HepG2 (cell line): ENCODE results near the gene PBX4. TPM values are rescaled to one million over a fixed set of nuclear protein-coding genes. Genes with fewer than 3 reads are reported as not detected.

Source experiments
- AGO2 ChIP-seq: fragments of 200-400 bp; formaldehyde crosslinking; optimal IDR thresholded peaks from 2 replicates; pipeline ENCODE3; 2017; ENCODE audit warnings: mild to moderate bottlenecking, low read depth, low read length, moderate library complexity
- DMAP1 ChIP-seq: IDR thresholded peaks from 2 replicates; pipeline ENCODE4 v1.6.1; 2016
- ESRRA ChIP-seq: sonication (generic); formaldehyde crosslinking; IDR thresholded peaks from 2 replicates; pipeline ENCODE4 v1.5.1; 2020; ENCODE audit warnings: mild to moderate bottlenecking, low read depth, missing genetic modification reagents
- FOXK2 ChIP-seq: fragments of 450-650 bp; IDR thresholded peaks from 2 replicates; pipeline ENCODE4 v1.6.1; 2016
- HDAC2 ChIP-seq: sonication (generic); formaldehyde crosslinking; IDR thresholded peaks from 2 replicates; pipeline ENCODE4 v1.4.0; 2020; ENCODE audit warnings: missing genetic modification reagents
- KLF15 ChIP-seq: sonication (generic); formaldehyde crosslinking; IDR thresholded peaks from 2 replicates; pipeline ENCODE4 v1.8.1; 2023; ENCODE audit warnings: borderline replicate concordance, mild to moderate bottlenecking, inconsistent platforms, missing genetic modification reagents, mixed read lengths
- MAFK ChIP-seq, 2 experiments: IDR thresholded peaks in 1 of 2; conservative IDR thresholded peaks in 1 of 2; 2 replicates each; pipeline ENCODE4 v1.6.1; 2011; ENCODE audit warnings: improper control_type of control experiment in 2 of 2, low read length in 2 of 2
- PLRG1 ChIP-seq: fragments of 450-650 bp; conservative IDR thresholded peaks from 2 replicates; pipeline ENCODE4 v1.6.1; 2016
- PRPF4 ChIP-seq: fragments of 200-400 bp; formaldehyde crosslinking; IDR thresholded peaks from 2 replicates; pipeline ENCODE4 v1.6.1; 2016; ENCODE audit warnings: low read length, low read depth; ENCODE audit not compliant: poor library complexity, severe bottlenecking
- RBM22 ChIP-seq: fragments of 200-400 bp; formaldehyde crosslinking; optimal IDR thresholded peaks from 2 replicates; pipeline ENCODE3; 2017; ENCODE audit warnings: mild to moderate bottlenecking, low read length, moderate library complexity
- REPIN1 ChIP-seq: sonication (generic); formaldehyde crosslinking; IDR thresholded peaks from 2 replicates; pipeline ENCODE4 v1.8.0; 2022; ENCODE audit warnings: missing genetic modification reagents, low read depth, mild to moderate bottlenecking, borderline replicate concordance
- ZBTB3 ChIP-seq: sonication (generic); formaldehyde crosslinking; IDR thresholded peaks from 2 replicates; pipeline ENCODE4 v1.4.0; 2020; ENCODE audit warnings: low read depth, mild to moderate bottlenecking, moderate library complexity, missing genetic modification reagents, borderline replicate concordance
- ZC3H4 ChIP-seq: sonication (generic); formaldehyde crosslinking; IDR thresholded peaks from 2 replicates; pipeline ENCODE4 v1.4.0; 2020; ENCODE audit warnings: missing genetic modification reagents, borderline replicate concordance
- ZFP90 ChIP-seq: sonication (generic); formaldehyde crosslinking; IDR thresholded peaks from 2 replicates; pipeline ENCODE4 v1.8.0; 2022; ENCODE audit warnings: missing genetic modification reagents, mild to moderate bottlenecking, inconsistent platforms, borderline replicate concordance
- ZFY ChIP-seq: sonication (generic); formaldehyde crosslinking; IDR thresholded peaks from 2 replicates; pipeline ENCODE4 v1.4.0; 2020; ENCODE audit warnings: missing genetic modification reagents
- ZNF335 ChIP-seq: sonication (generic); formaldehyde crosslinking; IDR thresholded peaks from 2 replicates; pipeline ENCODE4 v1.4.0; 2020; ENCODE audit warnings: missing genetic modification reagents
- ZNF557 ChIP-seq: sonication (generic); formaldehyde crosslinking; IDR thresholded peaks from 2 replicates; pipeline ENCODE4 v1.4.0; 2020; ENCODE audit warnings: missing genetic modification reagents
- ZNF607 ChIP-seq: sonication (generic); formaldehyde crosslinking; IDR thresholded peaks from 2 replicates; pipeline ENCODE4 v1.5.1; 2020; ENCODE audit warnings: missing genetic modification reagents, mild to moderate bottlenecking, borderline replicate concordance
- ZNF747 ChIP-seq: sonication (generic); formaldehyde crosslinking; IDR thresholded peaks from 2 replicates; pipeline ENCODE4 v1.8.1; 2023; ENCODE audit warnings: missing genetic modification reagents, mild to moderate bottlenecking, borderline replicate concordance
- ZNF761 ChIP-seq: sonication (generic); formaldehyde crosslinking; conservative IDR thresholded peaks from 2 replicates; pipeline ENCODE4 v1.4.0; 2020; ENCODE audit warnings: mild to moderate bottlenecking, missing genetic modification reagents
- ZSCAN20 ChIP-seq: sonication (generic); formaldehyde crosslinking; IDR thresholded peaks from 2 replicates; pipeline ENCODE4 v1.4.0; 2020; ENCODE audit warnings: missing genetic modification reagents, mild to moderate bottlenecking, borderline replicate concordance
- polyA plus RNA-seq, 8 experiments: library from polyadenylated mRNA; depleted of rRNA in 3 of 8; stranded (reverse) in 7 of 8; unstranded in 1 of 8; fragments of >200 nt; fragmentation: Illumina TruSeq in 4 of 8; extraction: Trizol in 4 of 8; gene quantifications; 2 replicates each; pipeline versions ENCODE4 v1.2.1 to v1.2.3, GENCODE V29; 2011 to 2016; ENCODE audit warnings: low read depth in 4 of 8, missing spikeins in 1 of 8, mixed read lengths in 1 of 8; ENCODE audit not compliant: insufficient read depth in 1 of 8
- total RNA-seq, 5 experiments: library from RNA; depleted of rRNA; stranded (reverse); fragments of >200 nt; fragmentation: Illumina TruSeq; extraction: Trizol; gene quantifications; 2 replicates each; pipeline ENCODE4 v1.2.3, GENCODE V29; 2016; ENCODE audit warnings: low read depth in 1 of 5
- TF ChIP-seq, protein P1 (sequence below): sonication (generic); formaldehyde crosslinking; IDR thresholded peaks from 2 replicates; pipeline ENCODE4 v1.9.0; 2021; ENCODE audit warnings: missing genetic modification reagents, borderline replicate concordance
- TF ChIP-seq, protein P2 (sequence below): sonication (generic); formaldehyde crosslinking; IDR thresholded peaks from 2 replicates; pipeline ENCODE4 v1.4.0; 2020; ENCODE audit warnings: missing genetic modification reagents, borderline replicate concordance

Gene PBX4
- total and polyA plus RNA-seq, 2 of the 13 experiments (the other 11 are each of a cell fraction or from before 2014, with no cell fraction given) = not detected

DNA sequence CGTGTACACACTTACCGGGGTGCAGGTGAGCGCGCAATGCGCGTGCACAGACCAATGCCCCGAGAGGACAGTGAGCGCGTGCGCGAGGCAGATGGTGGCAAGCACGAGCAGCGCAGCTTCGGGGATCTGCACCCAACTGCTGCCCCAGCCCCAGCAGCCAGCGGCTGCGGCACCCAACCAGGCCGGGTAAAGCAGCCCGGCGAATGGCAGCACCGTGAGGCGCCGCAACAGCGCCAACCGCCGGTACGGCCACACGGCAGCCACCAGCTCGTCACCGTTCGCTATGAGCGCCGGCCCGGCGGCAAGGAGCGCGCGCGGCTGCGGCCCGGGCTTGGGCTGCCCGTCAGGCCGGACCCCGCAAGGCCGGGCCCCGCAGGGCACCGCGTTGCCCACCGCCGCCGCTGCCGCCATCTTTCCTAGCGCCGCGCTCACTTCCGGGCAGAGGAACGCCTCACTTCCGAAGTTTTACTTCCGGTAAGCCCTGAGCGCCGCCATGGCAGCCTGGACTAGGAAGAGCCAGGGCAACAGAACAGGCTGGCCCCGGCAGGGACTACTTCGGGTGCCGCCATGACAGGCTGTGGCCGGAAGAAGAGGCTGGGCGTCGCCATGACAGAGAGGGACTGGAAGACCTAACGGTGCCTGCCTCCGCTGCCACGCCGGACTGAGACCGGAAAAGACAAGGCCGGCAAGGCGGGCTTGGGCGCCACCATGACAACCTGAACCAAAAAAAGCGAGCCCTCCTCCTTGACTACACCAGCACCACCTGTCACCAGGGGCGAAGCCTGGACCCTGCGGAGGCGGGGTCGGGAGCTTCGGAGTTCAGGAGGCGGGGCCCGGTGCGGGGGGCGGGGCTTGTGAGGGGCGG lies 45.0 kb upstream of the PBX4 start, which contains the start of gene ATP13A1 (continued):
- TF ChIP-seq, protein P1, sequence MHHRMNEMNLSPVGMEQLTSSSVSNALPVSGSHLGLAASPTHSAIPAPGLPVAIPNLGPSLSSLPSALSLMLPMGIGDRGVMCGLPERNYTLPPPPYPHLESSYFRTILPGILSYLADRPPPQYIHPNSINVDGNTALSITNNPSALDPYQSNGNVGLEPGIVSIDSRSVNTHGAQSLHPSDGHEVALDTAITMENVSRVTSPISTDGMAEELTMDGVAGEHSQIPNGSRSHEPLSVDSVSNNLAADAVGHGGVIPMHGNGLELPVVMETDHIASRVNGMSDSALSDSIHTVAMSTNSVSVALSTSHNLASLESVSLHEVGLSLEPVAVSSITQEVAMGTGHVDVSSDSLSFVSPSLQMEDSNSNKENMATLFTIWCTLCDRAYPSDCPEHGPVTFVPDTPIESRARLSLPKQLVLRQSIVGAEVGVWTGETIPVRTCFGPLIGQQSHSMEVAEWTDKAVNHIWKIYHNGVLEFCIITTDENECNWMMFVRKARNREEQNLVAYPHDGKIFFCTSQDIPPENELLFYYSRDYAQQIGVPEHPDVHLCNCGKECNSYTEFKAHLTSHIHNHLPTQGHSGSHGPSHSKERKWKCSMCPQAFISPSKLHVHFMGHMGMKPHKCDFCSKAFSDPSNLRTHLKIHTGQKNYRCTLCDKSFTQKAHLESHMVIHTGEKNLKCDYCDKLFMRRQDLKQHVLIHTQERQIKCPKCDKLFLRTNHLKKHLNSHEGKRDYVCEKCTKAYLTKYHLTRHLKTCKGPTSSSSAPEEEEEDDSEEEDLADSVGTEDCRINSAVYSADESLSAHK (CRISPR knock-in tag) = no peak
- TF ChIP-seq ZFY = peak; percentile 85
- TF ChIP-seq ZNF335 (CRISPR knock-in tag) = peak; percentile 95
- TF ChIP-seq RBM22 = no peak
- TF ChIP-seq PRPF4 = no peak
- no peak for TF ChIP-seq FOXK2
- peak; percentile 14; the same call in 1 of the 2 replicates for TF ChIP-seq ZNF607 (CRISPR knock-in tag)
- no peak; the same call in 1 of the 2 replicates for TF ChIP-seq ESRRA (CRISPR knock-in tag)
- no peak for TF ChIP-seq ZSCAN20 (CRISPR knock-in tag)
- TF ChIP-seq, protein P2, sequence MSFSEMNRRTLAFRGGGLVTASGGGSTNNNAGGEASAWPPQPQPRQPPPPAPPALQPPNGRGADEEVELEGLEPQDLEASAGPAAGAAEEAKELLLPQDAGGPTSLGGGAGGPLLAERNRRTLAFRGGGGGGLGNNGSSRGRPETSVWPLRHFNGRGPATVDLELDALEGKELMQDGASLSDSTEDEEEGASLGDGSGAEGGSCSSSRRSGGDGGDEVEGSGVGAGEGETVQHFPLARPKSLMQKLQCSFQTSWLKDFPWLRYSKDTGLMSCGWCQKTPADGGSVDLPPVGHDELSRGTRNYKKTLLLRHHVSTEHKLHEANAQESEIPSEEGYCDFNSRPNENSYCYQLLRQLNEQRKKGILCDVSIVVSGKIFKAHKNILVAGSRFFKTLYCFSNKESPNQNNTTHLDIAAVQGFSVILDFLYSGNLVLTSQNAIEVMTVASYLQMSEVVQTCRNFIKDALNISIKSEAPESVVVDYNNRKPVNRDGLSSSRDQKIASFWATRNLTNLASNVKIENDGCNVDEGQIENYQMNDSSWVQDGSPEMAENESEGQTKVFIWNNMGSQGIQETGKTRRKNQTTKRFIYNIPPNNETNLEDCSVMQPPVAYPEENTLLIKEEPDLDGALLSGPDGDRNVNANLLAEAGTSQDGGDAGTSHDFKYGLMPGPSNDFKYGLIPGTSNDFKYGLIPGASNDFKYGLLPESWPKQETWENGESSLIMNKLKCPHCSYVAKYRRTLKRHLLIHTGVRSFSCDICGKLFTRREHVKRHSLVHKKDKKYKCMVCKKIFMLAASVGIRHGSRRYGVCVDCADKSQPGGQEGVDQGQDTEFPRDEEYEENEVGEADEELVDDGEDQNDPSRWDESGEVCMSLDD (CRISPR knock-in tag) = 0 out of 2 replicates have a peak, but pooled peaks have one; percentile 8
- peak; percentile 66; the same call in 1 of the 2 replicates for TF ChIP-seq REPIN1
- no peak for TF ChIP-seq ZC3H4 (CRISPR knock-in tag)
- peak; percentile 86 for TF ChIP-seq AGO2
- TF ChIP-seq PLRG1 = no peak
- TF ChIP-seq ZFP90 (CRISPR knock-in tag) = 0 out of 2 replicates have a peak, but pooled peaks have one; percentile 49
- no peak for TF ChIP-seq KLF15 (CRISPR knock-in tag)
- no peak for TF ChIP-seq ZNF557 (CRISPR knock-in tag)
- peak; percentile 63; the same call in 1 of the 2 replicates for TF ChIP-seq ZNF747 (CRISPR knock-in tag)
- TF ChIP-seq ZNF761 = no peak
- TF ChIP-seq ZBTB3 (CRISPR knock-in tag) = no peak
- TF ChIP-seq HDAC2 (CRISPR knock-in tag) = no peak; the same call in 1 of the 2 replicates
- TF ChIP-seq MAFK (conservative IDR thresholded peaks at IDR 0.05 in 1 of 2, IDR thresholded peaks at IDR 0.05 in 1 of 2; ENCODE audit: low read length in 2 of 2) = no peak
- TF ChIP-seq DMAP1 = peak; percentile 76
